Measurements from ENCODE around the gene FAU. TPM values are rescaled to one million over a fixed set of nuclear protein-coding genes. Genes with fewer than 3 reads are reported as not detected.

Gene FAU
- total and polyA plus RNA-seq, 10 of the 15 experiments (the other 5 are each of a cell fraction or from before 2014, with no cell fraction given), result 332 to 1,347 (median 990) TPM

GRCh38 chr11:65134240-65134951, 12.5 kb upstream of the FAU start, which contains the start of gene SYVN1 (continued):
- TF ChIP-seq STAT1 (conservative IDR thresholded peaks at IDR 0.05) (peak; percentile 97), SIN3A (IDR thresholded peaks at IDR 0.05; ENCODE audit: low read depth, low read length) (peak; percentile 73), KDM1A (IDR thresholded peaks at IDR 0.05; ENCODE audit: borderline replicate concordance) (no peak), TAF1 (IDR thresholded peaks at IDR 0.05; ENCODE audit: borderline replicate concordance, low read depth, low read length) (peak; percentile 74), ZNF622 (IDR thresholded peaks at IDR 0.05) (no peak), CEBPB (IDR thresholded peaks at IDR 0.05; ENCODE audit: borderline replicate concordance in 1 of 2, low read depth in 2 of 2, low read length in 2 of 2) (no peak), CHD2 (IDR thresholded peaks at IDR 0.05; ENCODE audit: borderline replicate concordance, low read depth, low read length) (peak; percentile 16; the same call in 1 of the 2 replicates), CHD1 (IDR thresholded peaks at IDR 0.05; ENCODE audit: low read depth, low read length) (peak; percentile 97), ZNF274 (IDR thresholded peaks at IDR 0.05; ENCODE audit: insufficient read depth, insufficient read length) (no peak), SMAD5 (IDR thresholded peaks at IDR 0.05; ENCODE audit: low read depth) (peak; percentile 90), TCF3 (IDR thresholded peaks at IDR 0.05; ENCODE audit: borderline replicate concordance, insufficient read depth, low read depth, low read length) (peak; percentile 10; the same call in 1 of the 2 replicates), FOXK2 (IDR thresholded peaks at IDR 0.05) (peak; percentile 98), HCFC1 (IDR thresholded peaks at IDR 0.05; ENCODE audit: low read length) (peak; percentile 45), NR2C2 (IDR thresholded peaks at IDR 0.05; ENCODE audit: borderline replicate concordance, control insufficient read depth, insufficient read length, low read depth) (no peak), GABPA (IDR thresholded peaks at IDR 0.05; ENCODE audit: low read depth) (peak; percentile 89), MTA2 (IDR thresholded peaks at IDR 0.05; ENCODE audit: low read depth) (peak; percentile 58; the same call in 1 of the 2 replicates), JUND (IDR thresholded peaks at IDR 0.05; ENCODE audit: low read depth, low read length) (peak; percentile 98), HDGF (IDR thresholded peaks at IDR 0.05) (peak; percentile 45), RELA (IDR thresholded peaks at IDR 0.05; ENCODE audit: borderline replicate concordance, partially characterized antibody) (peak; percentile 80), RB1 (IDR thresholded peaks at IDR 0.05; ENCODE audit: borderline replicate concordance) (peak; percentile 91; the same call in 1 of the 2 replicates), ATF7 (IDR thresholded peaks at IDR 0.05; ENCODE audit: low read depth) (peak; percentile 100), SMC3 (IDR thresholded peaks at IDR 0.05; ENCODE audit: borderline replicate concordance, low read length) (no peak), ASH2L (IDR thresholded peaks at IDR 0.05; ENCODE audit: borderline replicate concordance, low read depth) (peak; percentile 27; the same call in 1 of the 2 replicates), GATAD2B (conservative IDR thresholded peaks at IDR 0.05; ENCODE audit: low read depth) (peak; percentile 86)
- TF ChIP-seq, protein P1, sequence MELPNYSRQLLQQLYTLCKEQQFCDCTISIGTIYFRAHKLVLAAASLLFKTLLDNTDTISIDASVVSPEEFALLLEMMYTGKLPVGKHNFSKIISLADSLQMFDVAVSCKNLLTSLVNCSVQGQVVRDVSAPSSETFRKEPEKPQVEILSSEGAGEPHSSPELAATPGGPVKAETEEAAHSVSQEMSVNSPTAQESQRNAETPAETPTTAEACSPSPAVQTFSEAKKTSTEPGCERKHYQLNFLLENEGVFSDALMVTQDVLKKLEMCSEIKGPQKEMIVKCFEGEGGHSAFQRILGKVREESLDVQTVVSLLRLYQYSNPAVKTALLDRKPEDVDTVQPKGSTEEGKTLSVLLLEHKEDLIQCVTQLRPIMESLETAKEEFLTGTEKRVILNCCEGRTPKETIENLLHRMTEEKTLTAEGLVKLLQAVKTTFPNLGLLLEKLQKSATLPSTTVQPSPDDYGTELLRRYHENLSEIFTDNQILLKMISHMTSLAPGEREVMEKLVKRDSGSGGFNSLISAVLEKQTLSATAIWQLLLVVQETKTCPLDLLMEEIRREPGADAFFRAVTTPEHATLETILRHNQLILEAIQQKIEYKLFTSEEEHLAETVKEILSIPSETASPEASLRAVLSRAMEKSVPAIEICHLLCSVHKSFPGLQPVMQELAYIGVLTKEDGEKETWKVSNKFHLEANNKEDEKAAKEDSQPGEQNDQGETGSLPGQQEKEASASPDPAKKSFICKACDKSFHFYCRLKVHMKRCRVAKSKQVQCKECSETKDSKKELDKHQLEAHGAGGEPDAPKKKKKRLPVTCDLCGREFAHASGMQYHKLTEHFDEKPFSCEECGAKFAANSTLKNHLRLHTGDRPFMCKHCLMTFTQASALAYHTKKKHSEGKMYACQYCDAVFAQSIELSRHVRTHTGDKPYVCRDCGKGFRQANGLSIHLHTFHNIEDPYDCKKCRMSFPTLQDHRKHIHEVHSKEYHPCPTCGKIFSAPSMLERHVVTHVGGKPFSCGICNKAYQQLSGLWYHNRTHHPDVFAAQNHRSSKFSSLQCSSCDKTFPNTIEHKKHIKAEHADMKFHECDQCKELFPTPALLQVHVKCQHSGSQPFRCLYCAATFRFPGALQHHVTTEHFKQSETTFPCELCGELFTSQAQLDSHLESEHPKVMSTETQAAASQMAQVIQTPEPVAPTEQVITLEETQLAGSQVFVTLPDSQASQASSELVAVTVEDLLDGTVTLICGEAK (IDR thresholded peaks at IDR 0.05; ENCODE audit: borderline replicate concordance), result peak; percentile 95
- TF ChIP-seq, protein P2, sequence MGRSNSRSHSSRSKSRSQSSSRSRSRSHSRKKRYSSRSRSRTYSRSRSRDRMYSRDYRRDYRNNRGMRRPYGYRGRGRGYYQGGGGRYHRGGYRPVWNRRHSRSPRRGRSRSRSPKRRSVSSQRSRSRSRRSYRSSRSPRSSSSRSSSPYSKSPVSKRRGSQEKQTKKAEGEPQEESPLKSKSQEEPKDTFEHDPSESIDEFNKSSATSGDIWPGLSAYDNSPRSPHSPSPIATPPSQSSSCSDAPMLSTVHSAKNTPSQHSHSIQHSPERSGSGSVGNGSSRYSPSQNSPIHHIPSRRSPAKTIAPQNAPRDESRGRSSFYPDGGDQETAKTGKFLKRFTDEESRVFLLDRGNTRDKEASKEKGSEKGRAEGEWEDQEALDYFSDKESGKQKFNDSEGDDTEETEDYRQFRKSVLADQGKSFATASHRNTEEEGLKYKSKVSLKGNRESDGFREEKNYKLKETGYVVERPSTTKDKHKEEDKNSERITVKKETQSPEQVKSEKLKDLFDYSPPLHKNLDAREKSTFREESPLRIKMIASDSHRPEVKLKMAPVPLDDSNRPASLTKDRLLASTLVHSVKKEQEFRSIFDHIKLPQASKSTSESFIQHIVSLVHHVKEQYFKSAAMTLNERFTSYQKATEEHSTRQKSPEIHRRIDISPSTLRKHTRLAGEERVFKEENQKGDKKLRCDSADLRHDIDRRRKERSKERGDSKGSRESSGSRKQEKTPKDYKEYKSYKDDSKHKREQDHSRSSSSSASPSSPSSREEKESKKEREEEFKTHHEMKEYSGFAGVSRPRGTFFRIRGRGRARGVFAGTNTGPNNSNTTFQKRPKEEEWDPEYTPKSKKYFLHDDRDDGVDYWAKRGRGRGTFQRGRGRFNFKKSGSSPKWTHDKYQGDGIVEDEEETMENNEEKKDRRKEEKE (IDR thresholded peaks at IDR 0.05), result peak; percentile 92

All from GM12878 (cell line).